Osteocyte (in vitro differentiated cells): Measurements from ENCODE around the gene PRR35. TPM values are rescaled to one million over a fixed set of nuclear protein-coding genes. Genes with fewer than 3 reads are reported as not detected.

Experiments used
- DNase-seq: peaks from one replicate; pipeline ENCODE4 v3.0.0; 2021; ENCODE audit warnings: mixed read lengths; ENCODE audit not compliant: unreplicated experiment; ENCODE audit errors: extremely low spot score
- H3K27ac Mint-ChIP-seq: one replicate; pipeline ENCODE4 v1.8.0; 2021; ENCODE audit warnings: mild to moderate bottlenecking, mixed read lengths; ENCODE audit not compliant: unreplicated experiment
- H3K27me3 Mint-ChIP-seq: one replicate; pipeline ENCODE4 v1.8.0; 2021; ENCODE audit warnings: mixed read lengths; ENCODE audit not compliant: unreplicated experiment
- H3K36me3 Mint-ChIP-seq: one replicate; pipeline ENCODE4 v1.8.0; 2021; ENCODE audit warnings: mixed read lengths; ENCODE audit not compliant: unreplicated experiment
- H3K4me1 Mint-ChIP-seq: one replicate; pipeline ENCODE4 v1.8.0; 2021; ENCODE audit warnings: mixed read lengths; ENCODE audit not compliant: unreplicated experiment
- H3K4me3 Mint-ChIP-seq: one replicate; pipeline ENCODE4 v1.8.0; 2021; ENCODE audit warnings: mild to moderate bottlenecking, moderate library complexity, mixed read lengths; ENCODE audit not compliant: unreplicated experiment
- H3K9me3 Mint-ChIP-seq: one replicate; pipeline ENCODE4 v1.8.0; 2021; ENCODE audit warnings: mixed read lengths; ENCODE audit not compliant: unreplicated experiment
- CTCF ChIP-seq: fragments of 200-600 bp; sonication (generic); IDR thresholded peaks from 2 replicates; pipeline ENCODE4 v1.5.0; 2021; ENCODE audit warnings: antibody characterized with exemption, mild to moderate bottlenecking, moderate library complexity
- total RNA-seq: library from RNA; stranded (reverse); gene quantifications from 2 replicates; pipeline ENCODE4 v1.2.1, GENCODE V29; 2021

PRR35 gene
- total RNA-seq, 1 donor from 2014 or later = not detected

- H3K9me3 Mint-ChIP-seq = no peaks in the 10 kb centered on the region
- TF ChIP-seq CTCF = no peak
- H3K36me3 Mint-ChIP-seq = peaks cover 3% of the 10 kb centered on the region
- DNase-seq = no peak
- H3K27me3 Mint-ChIP-seq = peaks cover 2% of the 10 kb centered on the region
- H3K4me3 Mint-ChIP-seq = no peak overlapping the region
- no peak overlapping the region for H3K27ac Mint-ChIP-seq
- H3K4me1 Mint-ChIP-seq = peaks cover 10% of the 10 kb centered on the region
These were observed 1.7 kb upstream of the PRR35 start for GRCh38 chr16:558298-559020.

- no peak overlapping the region for H3K4me3 Mint-ChIP-seq
- H3K4me1 Mint-ChIP-seq = peaks cover 10% of the 10 kb centered on the region
- DNase-seq = no peak
- no peak for TF ChIP-seq CTCF
- no peak overlapping the region for H3K27ac Mint-ChIP-seq
- H3K27me3 Mint-ChIP-seq = peaks cover 2% of the 10 kb centered on the region
- no peaks in the 10 kb centered on the region for H3K9me3 Mint-ChIP-seq
- peaks cover 3% of the 10 kb centered on the region for H3K36me3 Mint-ChIP-seq
These were observed 1.2 kb upstream of the PRR35 start for GRCh38 chr16:559021-559380.

- Mint-ChIP-seq H3K4me1 (peaks cover 6% of the 10 kb centered on the region), H3K9me3 (no peaks in the 10 kb centered on the region), H3K27me3 (peaks cover 2% of the 10 kb centered on the region), H3K27ac (no peak overlapping the region), H3K36me3 (no peaks in the 10 kb centered on the region), H3K4me3 (peak overlapping the region; percentile 45)
- no peak for TF ChIP-seq CTCF
- no peak for DNase-seq
These were observed 587 bp upstream of the PRR35 start for GRCh38 chr16:559411-560203.

- TF ChIP-seq CTCF = no peak
- H3K36me3 Mint-ChIP-seq = no peaks in the 10 kb centered on the region
- H3K4me1 Mint-ChIP-seq = peaks cover 9% of the 10 kb centered on the region
- H3K4me3 Mint-ChIP-seq = no peak overlapping the region
- no peak overlapping the region for H3K27ac Mint-ChIP-seq
- no peak for DNase-seq
- H3K27me3 Mint-ChIP-seq = peaks cover 2% of the 10 kb centered on the region
- H3K9me3 Mint-ChIP-seq = no peaks in the 10 kb centered on the region
These were observed 663 bp downstream of the PRR35 start for GRCh38 chr16:560701-561412.

GRCh38 chr16:561413-561794 is 1.2 kb downstream of the PRR35 start:
- no peaks in the 10 kb centered on the region for H3K9me3 Mint-ChIP-seq
- H3K4me3 Mint-ChIP-seq = no peak overlapping the region
- TF ChIP-seq CTCF = no peak
- no peak for DNase-seq
- H3K36me3 Mint-ChIP-seq = no peaks in the 10 kb centered on the region
- no peak overlapping the region for H3K27ac Mint-ChIP-seq
- H3K4me1 Mint-ChIP-seq = peaks cover 12% of the 10 kb centered on the region
- H3K27me3 Mint-ChIP-seq = peaks cover 2% of the 10 kb centered on the region
